AG09309 (cell line): Measurements from ENCODE around the gene ZNF629.

Source experiments
- DNase-seq: peaks from one replicate; pipeline ENCODE4 v3.0.0-alpha.2; 2010; ENCODE audit warnings: low read depth
- H3K4me3 ChIP-seq: 2 replicates; pipeline ENCODE4 v1.5.1; 2011; ENCODE audit warnings: mild to moderate bottlenecking, low read depth, low read length, moderate library complexity; ENCODE audit not compliant: control insufficient read depth
- TF ChIP-seq, protein P1 (sequence below): IDR thresholded peaks from 2 replicates; pipeline ENCODE4 v1.5.1; 2011; ENCODE audit warnings: mild to moderate bottlenecking, low read depth, low read length, inconsistent platforms; ENCODE audit not compliant: insufficient read depth, control insufficient read depth; ENCODE audit errors: missing control alignments

The ZNF629 gene

DNA sequence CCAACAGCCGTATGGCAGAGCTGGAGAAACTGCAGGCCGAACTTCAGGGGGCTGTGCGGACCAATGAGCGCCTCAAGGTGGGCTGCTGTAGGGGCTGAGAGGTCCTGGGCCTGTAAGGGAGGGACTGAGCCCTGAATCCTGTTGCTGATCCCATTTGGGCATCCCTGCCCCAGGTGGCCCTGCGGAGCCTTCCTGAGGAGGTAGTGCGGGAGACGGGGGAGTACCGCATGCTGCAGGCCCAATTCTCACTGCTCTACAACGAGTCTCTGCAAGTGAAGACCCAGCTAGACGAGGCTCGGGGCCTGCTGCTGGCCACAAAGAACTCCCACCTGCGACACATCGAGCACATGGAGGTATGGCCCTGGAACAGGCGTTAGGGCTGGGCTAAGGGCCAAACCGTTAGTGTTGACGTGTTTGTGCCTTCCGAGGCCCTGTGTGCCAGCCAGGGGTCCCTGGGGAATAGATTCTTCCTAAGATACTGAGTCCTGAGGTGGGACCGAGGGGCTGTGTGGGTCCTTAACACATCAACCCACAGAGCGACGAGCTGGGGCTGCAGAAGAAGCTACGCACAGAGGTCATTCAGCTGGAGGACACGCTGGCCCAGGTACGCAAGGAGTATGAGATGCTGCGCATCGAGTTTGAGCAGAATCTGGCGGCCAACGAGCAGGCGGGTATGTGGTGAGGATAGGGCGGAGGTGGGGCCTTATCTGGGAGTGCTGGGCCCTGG lies 20.6 kb downstream of the ZNF629 start:
- TF ChIP-seq, protein P1, sequence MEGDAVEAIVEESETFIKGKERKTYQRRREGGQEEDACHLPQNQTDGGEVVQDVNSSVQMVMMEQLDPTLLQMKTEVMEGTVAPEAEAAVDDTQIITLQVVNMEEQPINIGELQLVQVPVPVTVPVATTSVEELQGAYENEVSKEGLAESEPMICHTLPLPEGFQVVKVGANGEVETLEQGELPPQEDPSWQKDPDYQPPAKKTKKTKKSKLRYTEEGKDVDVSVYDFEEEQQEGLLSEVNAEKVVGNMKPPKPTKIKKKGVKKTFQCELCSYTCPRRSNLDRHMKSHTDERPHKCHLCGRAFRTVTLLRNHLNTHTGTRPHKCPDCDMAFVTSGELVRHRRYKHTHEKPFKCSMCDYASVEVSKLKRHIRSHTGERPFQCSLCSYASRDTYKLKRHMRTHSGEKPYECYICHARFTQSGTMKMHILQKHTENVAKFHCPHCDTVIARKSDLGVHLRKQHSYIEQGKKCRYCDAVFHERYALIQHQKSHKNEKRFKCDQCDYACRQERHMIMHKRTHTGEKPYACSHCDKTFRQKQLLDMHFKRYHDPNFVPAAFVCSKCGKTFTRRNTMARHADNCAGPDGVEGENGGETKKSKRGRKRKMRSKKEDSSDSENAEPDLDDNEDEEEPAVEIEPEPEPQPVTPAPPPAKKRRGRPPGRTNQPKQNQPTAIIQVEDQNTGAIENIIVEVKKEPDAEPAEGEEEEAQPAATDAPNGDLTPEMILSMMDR: no peak
- no peak overlapping the region for H3K4me3 ChIP-seq
- DNase-seq: no peak

DNA sequence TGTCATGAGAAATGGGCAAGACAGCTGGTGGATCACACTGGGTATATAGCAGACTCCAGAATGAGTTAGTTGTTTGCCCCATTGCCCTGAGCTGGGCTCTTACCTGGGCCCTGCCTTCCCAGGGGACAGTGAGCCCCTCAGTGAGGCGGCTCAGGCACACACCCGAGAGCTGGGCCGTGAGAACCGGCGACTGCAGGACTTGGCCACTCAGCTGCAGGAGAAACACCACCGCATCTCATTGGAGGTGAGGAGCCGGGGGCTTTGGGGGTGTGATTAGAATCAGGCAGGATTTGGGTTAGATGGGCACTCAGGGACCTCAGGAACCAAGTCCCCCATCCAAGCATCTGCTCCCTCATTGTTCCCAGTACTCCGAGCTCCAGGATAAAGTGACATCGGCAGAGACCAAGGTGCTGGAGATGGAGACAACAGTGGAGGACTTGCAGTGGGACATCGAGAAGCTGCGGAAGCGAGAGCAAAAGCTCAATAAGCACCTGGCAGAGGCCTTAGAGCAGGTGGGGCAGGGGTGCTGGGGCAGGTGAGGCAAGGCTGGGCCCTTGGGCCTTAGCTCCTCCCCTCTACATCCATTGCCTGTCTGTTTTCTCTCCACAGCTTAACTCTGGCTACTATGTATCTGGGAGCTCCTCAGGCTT lies 22.1 kb downstream of the ZNF629 start:
- TF ChIP-seq, protein P1: no peak
- no peak for DNase-seq
- no peak overlapping the region for H3K4me3 ChIP-seq

DNA sequence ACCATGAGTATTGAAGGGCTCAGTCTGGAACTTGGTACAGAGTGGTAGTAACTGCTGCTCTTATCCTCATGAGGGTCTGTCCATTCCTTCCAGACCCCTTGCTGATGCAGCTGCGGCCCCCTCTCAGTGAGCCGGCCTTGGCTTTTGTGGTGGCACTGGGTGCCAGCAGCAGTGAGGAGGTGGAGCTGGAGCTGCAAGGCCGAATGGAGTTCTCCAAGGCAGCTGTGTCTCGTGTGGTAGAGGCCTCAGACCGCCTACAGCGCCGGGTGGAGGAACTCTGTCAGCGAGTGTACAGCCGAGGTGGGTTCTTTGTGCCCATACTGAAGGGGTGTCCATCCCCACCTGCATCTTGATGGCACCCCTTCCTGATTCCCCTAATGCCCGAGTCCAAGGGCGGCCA lies 22.9 kb downstream of the ZNF629 start:
- no peak overlapping the region for H3K4me3 ChIP-seq
- TF ChIP-seq, protein P1: no peak
- DNase-seq: no peak

DNA sequence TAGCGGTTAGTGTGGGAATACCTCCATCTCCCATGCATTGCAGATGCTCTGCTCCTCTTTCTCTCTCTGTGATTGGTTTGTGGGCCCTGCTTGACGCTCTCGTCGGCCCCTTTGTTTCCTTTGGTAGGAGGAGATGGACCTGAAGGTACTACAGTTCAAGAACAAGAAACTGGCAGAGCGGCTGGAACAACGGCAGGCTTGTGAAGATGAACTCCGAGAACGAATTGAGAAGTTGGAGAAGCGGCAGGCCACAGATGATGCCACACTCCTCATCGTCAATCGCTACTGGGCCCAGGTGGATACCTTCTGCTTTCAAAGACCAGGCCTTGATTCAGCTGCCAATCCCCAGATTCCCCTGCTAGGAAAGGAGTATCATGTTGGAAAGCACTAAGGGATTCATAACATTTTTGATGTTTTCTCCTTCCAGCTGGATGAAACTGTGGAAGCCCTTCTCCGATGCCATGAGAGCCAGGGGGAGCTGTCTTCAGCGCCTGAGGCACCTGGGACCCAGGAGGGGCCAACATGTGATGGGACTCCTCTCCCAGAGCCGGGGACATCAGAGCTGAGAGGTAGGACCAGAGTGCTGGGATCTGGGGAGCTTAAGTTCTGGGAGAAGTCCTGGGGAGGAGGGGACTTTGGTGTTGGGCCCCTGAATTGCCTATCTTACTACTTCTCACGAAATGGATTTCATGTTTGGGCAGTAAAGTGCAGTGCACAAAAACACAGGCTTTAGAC lies 23.8 kb downstream of the ZNF629 start:
- no peak for DNase-seq
- TF ChIP-seq, protein P1: no peak
- H3K4me3 ChIP-seq: peak overlapping the region; percentile 94

DNA sequence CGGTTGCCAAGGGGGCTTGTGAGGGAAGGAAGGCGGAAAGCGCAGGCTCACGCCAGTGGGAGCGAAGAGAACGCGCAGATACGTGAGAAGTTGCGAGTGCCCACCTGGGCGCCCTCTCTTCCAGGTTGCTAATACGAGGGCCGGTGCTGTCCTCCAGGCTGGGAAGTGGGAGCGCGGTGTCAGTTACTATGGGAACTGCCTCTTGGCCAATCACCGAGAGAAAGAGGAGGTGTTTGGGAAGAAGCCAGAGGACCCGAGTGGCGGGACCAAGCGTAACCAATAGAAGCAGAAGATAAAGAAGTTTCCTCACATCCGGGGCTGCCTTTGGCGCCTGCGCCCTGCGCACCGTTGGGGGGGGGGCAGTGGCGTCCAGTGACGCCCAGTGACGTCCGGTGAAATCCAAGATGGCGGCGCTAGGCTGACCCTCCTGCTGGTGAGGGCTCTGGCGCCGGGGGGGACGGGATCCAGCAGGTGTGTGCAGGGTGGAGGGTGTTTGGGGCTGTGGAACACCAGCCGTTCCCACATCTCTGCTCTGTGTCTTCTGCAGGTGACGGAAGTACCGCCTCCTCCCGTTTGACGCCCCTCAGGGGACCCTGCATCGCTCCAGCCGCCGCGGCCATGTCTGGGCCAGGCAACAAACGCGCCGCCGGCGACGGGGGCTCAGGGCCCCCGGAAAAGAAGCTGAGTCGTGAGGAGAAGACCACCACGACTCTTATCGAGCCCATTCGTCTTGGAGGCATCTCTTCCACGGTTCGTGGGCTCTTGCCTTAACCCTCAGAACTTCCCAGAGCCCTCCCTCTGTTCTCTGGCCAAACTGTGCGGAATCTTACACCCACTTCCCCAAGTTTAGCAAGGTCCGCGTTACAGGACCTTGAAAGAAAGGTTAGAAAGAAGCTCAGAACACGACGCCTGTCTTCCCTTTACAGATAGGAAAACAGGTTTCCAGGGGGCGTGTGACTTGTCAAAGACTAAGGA lies 24.8 kb downstream of the ZNF629 start, which contains the start of the genes CFAP119 and RNF40:
TSS of gene CFAP119 (minus strand) at position 135 of the 975 bp plus-strand sequence. CDS start 314 bp downstream, outside the sequence.
TSS of gene RNF40 (plus strand) at position 395 of the 975 bp plus-strand sequence. CDS start at position 619, 224 bp downstream.
- TF ChIP-seq, protein P1: no peak
- peak; percentile 88 for DNase-seq
- peak within 1 kb of the TSS; percentile 94 for H3K4me3 ChIP-seq
